ENCODE results near the gene TXN. TPM values are rescaled to one million over a fixed set of nuclear protein-coding genes. Genes with fewer than 3 reads are reported as not detected.

Gene TXN
- total RNA-seq, 2 donors from 2014 or later, result 498 to 600 TPM

DNA sequence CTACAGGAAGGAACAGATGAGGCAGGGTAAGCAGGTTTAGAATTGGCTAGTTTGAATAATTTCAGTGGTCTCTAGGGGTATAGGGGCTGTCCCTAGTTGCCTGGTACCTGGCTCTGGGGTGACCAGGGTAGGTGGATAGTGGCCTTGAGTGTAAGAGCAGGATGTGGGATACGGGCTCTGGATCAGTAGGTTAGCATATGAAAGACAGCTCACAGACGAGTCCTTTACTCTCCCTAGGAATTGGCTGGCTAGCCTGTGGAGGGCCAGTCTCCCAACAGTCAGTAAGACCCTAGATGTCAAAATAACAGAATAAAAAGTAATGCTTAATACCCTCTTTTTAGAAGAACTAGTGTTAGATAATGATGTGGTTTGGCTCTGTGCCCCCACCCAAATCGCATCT is 31.7 kb downstream of the TXN start:
- no peak overlapping the region for H3K4me3 ChIP-seq
- no peak for DNase-seq
- H3K27me3 ChIP-seq, result no peaks in the 10 kb centered on the region
- TF ChIP-seq, protein P1, sequence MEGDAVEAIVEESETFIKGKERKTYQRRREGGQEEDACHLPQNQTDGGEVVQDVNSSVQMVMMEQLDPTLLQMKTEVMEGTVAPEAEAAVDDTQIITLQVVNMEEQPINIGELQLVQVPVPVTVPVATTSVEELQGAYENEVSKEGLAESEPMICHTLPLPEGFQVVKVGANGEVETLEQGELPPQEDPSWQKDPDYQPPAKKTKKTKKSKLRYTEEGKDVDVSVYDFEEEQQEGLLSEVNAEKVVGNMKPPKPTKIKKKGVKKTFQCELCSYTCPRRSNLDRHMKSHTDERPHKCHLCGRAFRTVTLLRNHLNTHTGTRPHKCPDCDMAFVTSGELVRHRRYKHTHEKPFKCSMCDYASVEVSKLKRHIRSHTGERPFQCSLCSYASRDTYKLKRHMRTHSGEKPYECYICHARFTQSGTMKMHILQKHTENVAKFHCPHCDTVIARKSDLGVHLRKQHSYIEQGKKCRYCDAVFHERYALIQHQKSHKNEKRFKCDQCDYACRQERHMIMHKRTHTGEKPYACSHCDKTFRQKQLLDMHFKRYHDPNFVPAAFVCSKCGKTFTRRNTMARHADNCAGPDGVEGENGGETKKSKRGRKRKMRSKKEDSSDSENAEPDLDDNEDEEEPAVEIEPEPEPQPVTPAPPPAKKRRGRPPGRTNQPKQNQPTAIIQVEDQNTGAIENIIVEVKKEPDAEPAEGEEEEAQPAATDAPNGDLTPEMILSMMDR (IDR thresholded peaks at IDR 0.05), result no peak
- no peak overlapping the region for H3K27ac ChIP-seq
- intact Hi-C loops (cut with DNase I), result no loop called here
- no peaks in the 10 kb centered on the region for H3K9me3 ChIP-seq
- no peaks in the 10 kb centered on the region for H3K36me3 ChIP-seq
- H3K4me1 ChIP-seq, result peaks cover 4% of the 10 kb centered on the region
- H3K9ac ChIP-seq (ENCODE audit: low read depth in 2 of 2, low read length in 2 of 2), result no peak overlapping the region

DNA sequence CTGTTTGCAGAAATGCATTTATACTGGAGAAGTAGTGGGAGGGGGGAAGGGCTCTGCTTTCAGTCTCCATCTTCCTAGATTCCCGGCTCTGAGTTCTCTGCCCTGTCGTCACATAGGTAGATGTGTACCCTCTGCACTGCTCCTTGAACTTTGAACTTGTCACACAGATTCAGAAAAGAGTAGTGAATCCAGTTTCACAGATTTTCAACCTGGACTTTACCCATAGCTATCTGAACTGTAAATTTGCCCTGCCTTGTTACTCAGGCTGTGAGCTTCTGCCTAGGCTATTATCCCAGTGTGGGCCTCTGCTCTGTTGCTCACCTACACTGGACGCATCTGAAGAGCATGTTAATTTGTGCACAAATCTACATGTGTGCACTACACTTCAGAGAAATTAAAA is 35.5 kb downstream of the TXN start:
- DNase-seq, result peak; percentile 62
- H3K27me3 ChIP-seq, result no peaks in the 10 kb centered on the region
- H3K9me3 ChIP-seq, result no peaks in the 10 kb centered on the region
- no peak overlapping the region for H3K4me3 ChIP-seq
- intact Hi-C loops (cut with DNase I), result no loop called here
- no peak overlapping the region for H3K9ac ChIP-seq (ENCODE audit: low read depth in 2 of 2, low read length in 2 of 2)
- peaks cover 7% of the 10 kb centered on the region for H3K4me1 ChIP-seq
- TF ChIP-seq, protein P1 (IDR thresholded peaks at IDR 0.05), result no peak
- no peaks in the 10 kb centered on the region for H3K36me3 ChIP-seq
- no peak overlapping the region for H3K27ac ChIP-seq

DNA sequence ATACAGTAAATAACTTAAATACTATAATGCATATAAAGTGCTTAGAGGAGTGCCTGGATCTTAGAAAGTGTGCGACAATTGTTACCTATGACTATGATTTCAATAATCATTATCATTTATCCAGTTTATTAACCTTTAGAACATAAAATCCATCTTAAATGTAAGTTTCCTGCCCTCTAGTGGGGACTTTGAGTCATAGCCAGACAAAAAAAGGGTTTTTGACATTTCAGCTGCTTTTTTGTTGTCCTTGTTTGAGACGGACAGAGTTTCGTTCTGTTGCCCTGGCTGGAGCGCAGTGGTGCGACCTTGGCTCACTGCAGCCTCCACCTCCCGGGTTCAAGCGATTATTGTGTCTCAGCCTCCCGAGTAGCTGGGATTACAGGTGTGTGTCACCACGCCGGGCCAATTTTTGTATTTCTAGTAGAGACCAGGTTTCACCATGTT is 38.6 kb downstream of the TXN start:
- Histone ChIP-seq H3K9ac (ENCODE audit: low read depth in 2 of 2, low read length in 2 of 2) (no peak overlapping the region), H3K4me1 (peaks cover 12% of the 10 kb centered on the region), H3K27me3 (no peaks in the 10 kb centered on the region), H3K27ac (no peak overlapping the region), H3K4me3 (no peak overlapping the region), H3K9me3 (no peaks in the 10 kb centered on the region), H3K36me3 (no peaks in the 10 kb centered on the region)
- TF ChIP-seq, protein P1 (IDR thresholded peaks at IDR 0.05), result peak; percentile 77
- intact Hi-C loops (cut with DNase I), result loop anchor here (2.0 kb wide), 1 partner anchor 35 kb away; no protein-coding TSS in a partner anchor
- DNase-seq, result no peak

DNA sequence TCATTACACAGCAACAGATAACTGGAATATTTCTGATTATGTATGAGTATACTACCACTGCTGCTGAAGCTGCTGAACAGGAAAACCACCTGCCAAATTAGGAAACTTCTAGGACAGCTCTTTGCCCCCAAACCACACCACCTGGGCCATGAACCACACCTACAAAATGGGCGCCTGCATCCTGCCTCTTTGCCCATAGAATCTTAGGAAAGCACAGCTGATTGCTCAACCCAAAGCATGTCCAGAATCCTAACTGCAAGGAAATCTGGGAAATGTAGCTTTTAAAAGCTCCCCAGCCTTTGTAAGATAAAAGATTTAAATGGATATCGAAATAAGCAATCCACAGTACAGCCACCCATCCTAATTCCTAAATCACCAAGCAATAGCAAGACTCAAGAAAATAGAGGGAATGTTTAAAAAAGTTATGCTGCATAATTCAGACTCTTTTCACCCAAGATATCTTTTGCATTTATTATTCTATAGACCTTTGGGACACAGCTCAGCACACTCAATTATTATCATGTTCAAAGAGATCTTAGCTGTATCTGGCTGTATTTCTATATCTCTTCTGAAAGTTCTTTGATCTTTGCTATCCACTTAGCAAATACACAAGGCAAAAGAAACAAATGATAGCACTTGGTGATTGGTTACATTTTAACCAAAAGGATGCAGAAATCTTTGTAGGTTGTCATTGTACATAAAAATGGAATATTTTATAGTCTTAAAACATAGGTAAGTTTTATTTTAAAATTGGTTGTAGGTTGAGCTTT is 41.5 kb downstream of the TXN start:
- Histone ChIP-seq H3K27ac (no peak overlapping the region), H3K4me3 (no peak overlapping the region), H3K9me3 (no peaks in the 10 kb centered on the region), H3K9ac (ENCODE audit: low read depth in 2 of 2, low read length in 2 of 2) (peak overlapping the region in 1 of 2 donors; percentile 30), H3K4me1 (peaks cover 8% of the 10 kb centered on the region), H3K36me3 (no peaks in the 10 kb centered on the region), H3K27me3 (no peaks in the 10 kb centered on the region)
- peak; percentile 59 for DNase-seq
- TF ChIP-seq, protein P1 (IDR thresholded peaks at IDR 0.05), result no peak
- intact Hi-C loops (cut with DNase I), result no loop called here

DNA sequence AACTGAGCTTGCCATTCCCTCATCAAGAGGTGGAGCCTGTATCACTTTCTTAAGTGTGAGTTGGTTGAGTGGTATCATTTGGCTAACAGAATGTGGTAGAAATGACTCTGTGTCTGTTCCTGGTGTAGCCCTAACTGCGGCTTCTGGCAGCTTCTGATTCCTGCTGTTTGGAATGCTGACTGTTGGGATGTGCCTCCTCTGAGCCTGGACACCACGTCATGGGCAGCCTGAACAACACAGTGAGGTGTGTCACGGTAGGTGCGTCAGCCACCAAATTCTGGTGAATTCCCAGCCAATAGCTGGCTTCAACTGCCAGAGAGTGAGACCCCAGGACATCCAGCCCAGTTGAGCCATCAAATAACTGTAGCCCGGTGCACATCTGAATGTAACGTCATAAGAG is 42.2 kb downstream of the TXN start:
- Histone ChIP-seq H3K27ac (peak overlapping the region; percentile 34), H3K36me3 (no peaks in the 10 kb centered on the region), H3K9me3 (no peaks in the 10 kb centered on the region), H3K27me3 (no peaks in the 10 kb centered on the region), H3K4me3 (no peak overlapping the region), H3K9ac (ENCODE audit: low read depth in 2 of 2, low read length in 2 of 2) (peak overlapping the region in 1 of 2 donors; percentile 30), H3K4me1 (peaks cover 8% of the 10 kb centered on the region)
- DNase-seq, result peak; percentile 58
- TF ChIP-seq, protein P1 (IDR thresholded peaks at IDR 0.05), result no peak
- intact Hi-C loops (cut with DNase I), result no loop called here
